ENCODE results near the gene PEX13.

PEX13 gene

DNA sequence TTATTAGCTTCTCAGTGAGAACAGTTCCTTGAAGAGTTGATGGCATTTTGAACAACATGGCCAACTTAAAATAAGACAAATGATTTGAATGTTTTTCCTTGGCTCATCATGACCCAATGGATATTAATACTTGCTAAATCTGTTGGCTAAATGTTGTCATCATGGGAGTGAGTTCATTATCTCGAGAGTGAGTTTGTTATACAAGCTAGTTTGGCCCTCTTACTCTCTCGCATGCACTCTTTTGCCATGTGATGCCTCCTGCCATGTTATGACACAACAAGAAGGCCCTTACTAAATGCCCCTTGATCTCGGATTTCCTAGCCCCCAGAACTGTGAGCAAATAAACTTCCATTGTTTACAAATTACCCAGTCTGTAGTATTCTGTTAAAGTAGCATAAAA, 25.3 kb downstream of the PEX13 start:
- no peak for DNase-seq (ENCODE audit: low read depth, low spot score)
- no peak overlapping the region for H3K4me3 ChIP-seq
- H3K9ac ChIP-seq (ENCODE audit: insufficient read length), result no peak overlapping the region
- TF ChIP-seq FOXP2 (optimal IDR thresholded peaks at IDR 0.05; ENCODE audit: control extremely low read depth, extremely low read length, insufficient read depth), result no peak
- no peak for TF ChIP-seq EZH2 (IDR thresholded peaks at IDR 0.05)
- no peak for TF ChIP-seq POLR2AphosphoS5 (IDR thresholded peaks at IDR 0.05; ENCODE audit: borderline replicate concordance, low read depth, low read length)
- H3K27ac ChIP-seq, result no peak overlapping the region
- H3K36me3 ChIP-seq (ENCODE audit: insufficient read depth, low read length), result peaks cover 27% of the 10 kb centered on the region
- no peaks in the 10 kb centered on the region for H3K9me3 ChIP-seq (ENCODE audit: low read depth, low read length)

DNA sequence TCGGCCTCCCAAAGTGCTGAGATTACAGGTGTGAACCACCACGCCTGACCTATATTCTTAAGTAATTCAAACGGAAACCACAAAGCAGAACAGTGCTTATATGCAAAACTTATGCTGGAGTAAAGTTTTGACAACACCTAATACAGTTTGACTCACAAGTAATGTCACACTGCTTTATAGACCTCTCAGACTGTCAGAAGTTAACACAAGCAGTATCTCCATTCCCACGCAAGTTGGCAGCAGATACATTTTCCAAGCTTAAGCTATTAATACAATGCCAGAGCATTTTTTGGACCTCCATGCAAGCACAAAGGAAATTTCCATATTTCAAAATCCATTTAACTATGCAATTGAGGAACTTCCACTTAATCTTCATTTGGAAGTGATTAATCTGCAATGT, 27.1 kb downstream of the PEX13 start:
- no peak overlapping the region for H3K4me3 ChIP-seq
- no peaks in the 10 kb centered on the region for H3K9me3 ChIP-seq (ENCODE audit: low read depth, low read length)
- no peak overlapping the region for H3K9ac ChIP-seq (ENCODE audit: insufficient read length)
- DNase-seq (ENCODE audit: low read depth, low spot score), result no peak
- no peak for TF ChIP-seq EZH2 (IDR thresholded peaks at IDR 0.05)
- TF ChIP-seq POLR2AphosphoS5 (IDR thresholded peaks at IDR 0.05; ENCODE audit: borderline replicate concordance, low read depth, low read length), result no peak
- no peak for TF ChIP-seq FOXP2 (optimal IDR thresholded peaks at IDR 0.05; ENCODE audit: control extremely low read depth, extremely low read length, insufficient read depth)
- no peak overlapping the region for H3K27ac ChIP-seq
- peaks cover 41% of the 10 kb centered on the region for H3K36me3 ChIP-seq (ENCODE audit: insufficient read depth, low read length)

DNA sequence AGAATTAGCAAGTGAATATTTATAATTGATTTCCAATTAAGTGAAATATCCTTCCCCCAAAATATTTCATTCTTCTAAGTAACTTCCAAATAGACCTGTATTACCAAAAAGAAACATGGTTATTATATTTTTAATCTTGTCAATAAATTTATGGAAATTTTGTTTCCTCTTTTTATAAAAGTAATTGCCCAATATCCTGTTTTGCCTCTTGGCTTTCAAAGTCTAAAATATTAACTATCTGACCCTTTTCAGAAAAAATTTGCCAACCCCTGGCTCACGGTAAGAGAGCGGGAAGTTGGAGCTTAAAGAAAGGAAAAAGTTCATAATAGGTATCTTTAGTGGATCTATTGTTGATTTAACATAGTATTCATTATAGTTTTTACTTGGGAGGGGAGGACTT, 27.7 kb downstream of the PEX13 start:
- no peaks in the 10 kb centered on the region for H3K9me3 ChIP-seq (ENCODE audit: low read depth, low read length)
- no peak for TF ChIP-seq POLR2AphosphoS5 (IDR thresholded peaks at IDR 0.05; ENCODE audit: borderline replicate concordance, low read depth, low read length)
- no peak for TF ChIP-seq EZH2 (IDR thresholded peaks at IDR 0.05)
- TF ChIP-seq FOXP2 (optimal IDR thresholded peaks at IDR 0.05; ENCODE audit: control extremely low read depth, extremely low read length, insufficient read depth), result no peak
- no peak overlapping the region for H3K4me3 ChIP-seq
- peak overlapping the region; percentile 8; the same call in 1 of the 2 replicates for H3K27ac ChIP-seq
- H3K36me3 ChIP-seq (ENCODE audit: insufficient read depth, low read length), result peaks cover 41% of the 10 kb centered on the region
- H3K9ac ChIP-seq (ENCODE audit: insufficient read length), result no peak overlapping the region
- DNase-seq (ENCODE audit: low read depth, low spot score), result no peak

DNA sequence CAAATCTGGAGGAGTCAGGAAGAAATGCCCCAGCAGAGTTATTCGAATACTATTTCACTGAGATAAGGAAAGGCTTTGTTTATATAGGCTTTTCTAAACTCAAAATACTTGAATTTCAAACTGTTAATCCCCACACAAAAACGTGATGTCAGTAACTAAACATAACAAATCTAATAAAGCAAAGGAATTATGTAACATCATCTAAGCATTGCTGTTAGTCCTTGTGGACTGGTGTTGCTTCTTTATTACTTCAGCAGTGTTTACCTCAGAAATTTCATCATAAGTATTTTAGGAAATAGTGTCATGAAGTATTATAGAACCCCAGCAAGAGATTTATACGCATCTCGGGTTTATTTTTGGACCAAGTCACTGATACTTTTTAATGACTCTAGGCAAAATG, 28.5 kb downstream of the PEX13 start:
- no peak for DNase-seq (ENCODE audit: low read depth, low spot score)

DNA sequence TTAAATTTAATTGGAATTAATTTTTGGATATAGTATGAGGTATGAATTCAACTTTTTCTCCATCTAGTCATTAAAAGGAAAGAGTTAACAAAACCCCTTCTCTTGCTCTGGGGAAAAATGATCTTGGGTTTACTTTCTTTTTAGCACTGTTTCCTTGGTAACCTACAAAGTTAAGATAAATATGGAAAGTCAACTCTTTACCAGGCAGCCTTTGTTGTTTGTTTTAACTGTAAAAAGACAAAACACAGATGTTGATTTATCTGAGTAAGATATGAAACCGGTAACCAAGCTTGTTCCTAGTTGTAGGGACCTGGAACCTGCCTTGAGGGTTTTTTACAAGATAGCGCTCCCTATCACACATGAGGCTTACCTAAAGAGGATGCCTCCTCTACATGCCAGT, 38.0 kb downstream of the PEX13 start:
- H3K27ac ChIP-seq, result no peak overlapping the region
- no peak for DNase-seq (ENCODE audit: low read depth, low spot score)
- H3K4me3 ChIP-seq, result no peak overlapping the region
- TF ChIP-seq FOXP2 (optimal IDR thresholded peaks at IDR 0.05; ENCODE audit: control extremely low read depth, extremely low read length, insufficient read depth), result no peak
- TF ChIP-seq POLR2AphosphoS5 (IDR thresholded peaks at IDR 0.05; ENCODE audit: borderline replicate concordance, low read depth, low read length), result no peak
- no peak for TF ChIP-seq EZH2 (IDR thresholded peaks at IDR 0.05)
- H3K9me3 ChIP-seq (ENCODE audit: low read depth, low read length), result no peaks in the 10 kb centered on the region
- H3K36me3 ChIP-seq (ENCODE audit: insufficient read depth, low read length), result 0 out of 2 replicates have a peak, but pooled peaks cover 8% of the 10 kb centered on the region
- H3K9ac ChIP-seq (ENCODE audit: insufficient read length), result no peak overlapping the region

More for the DNA sequence above, 28.5 kb downstream of the PEX13 start:
- Histone ChIP-seq H3K9me3 (ENCODE audit: low read depth, low read length) (no peaks in the 10 kb centered on the region), H3K27ac (no peak overlapping the region), H3K9ac (ENCODE audit: insufficient read length) (no peak overlapping the region), H3K4me3 (no peak overlapping the region), H3K36me3 (ENCODE audit: insufficient read depth, low read length) (peaks cover 41% of the 10 kb centered on the region)
- no peak for TF ChIP-seq FOXP2 (optimal IDR thresholded peaks at IDR 0.05; ENCODE audit: control extremely low read depth, extremely low read length, insufficient read depth)
- TF ChIP-seq EZH2 (IDR thresholded peaks at IDR 0.05), result no peak
- no peak for TF ChIP-seq POLR2AphosphoS5 (IDR thresholded peaks at IDR 0.05; ENCODE audit: borderline replicate concordance, low read depth, low read length)

DNA sequence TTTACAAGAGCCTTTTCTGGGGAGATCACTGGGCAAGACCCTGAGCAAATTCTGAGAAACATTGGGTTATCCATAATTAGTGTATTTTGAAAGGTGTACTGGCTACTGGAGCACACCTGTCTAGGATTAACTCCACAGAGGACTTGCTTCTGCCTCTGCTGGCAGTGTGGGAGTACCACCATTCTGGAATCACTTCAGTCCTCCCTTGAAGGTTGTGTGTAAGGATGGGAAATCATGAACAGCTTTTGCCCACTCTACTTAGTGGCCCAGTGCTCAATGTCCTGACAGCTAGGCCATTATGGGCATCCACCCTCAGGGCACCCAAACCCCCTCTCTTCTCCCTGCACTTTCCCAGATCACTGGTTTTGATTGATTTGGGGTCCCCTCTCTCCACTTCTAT, 40.0 kb downstream of the PEX13 start:
- Histone ChIP-seq H3K27ac (no peak overlapping the region), H3K9me3 (ENCODE audit: low read depth, low read length) (no peaks in the 10 kb centered on the region), H3K4me3 (no peak overlapping the region), H3K9ac (ENCODE audit: insufficient read length) (no peak overlapping the region), H3K36me3 (ENCODE audit: insufficient read depth, low read length) (0 out of 2 replicates have a peak, but pooled peaks cover 8% of the 10 kb centered on the region)
- TF ChIP-seq POLR2AphosphoS5 (IDR thresholded peaks at IDR 0.05; ENCODE audit: borderline replicate concordance, low read depth, low read length), result no peak
- TF ChIP-seq FOXP2 (optimal IDR thresholded peaks at IDR 0.05; ENCODE audit: control extremely low read depth, extremely low read length, insufficient read depth), result no peak
- no peak for TF ChIP-seq EZH2 (IDR thresholded peaks at IDR 0.05)
- DNase-seq (ENCODE audit: low read depth, low spot score), result no peak

DNA sequence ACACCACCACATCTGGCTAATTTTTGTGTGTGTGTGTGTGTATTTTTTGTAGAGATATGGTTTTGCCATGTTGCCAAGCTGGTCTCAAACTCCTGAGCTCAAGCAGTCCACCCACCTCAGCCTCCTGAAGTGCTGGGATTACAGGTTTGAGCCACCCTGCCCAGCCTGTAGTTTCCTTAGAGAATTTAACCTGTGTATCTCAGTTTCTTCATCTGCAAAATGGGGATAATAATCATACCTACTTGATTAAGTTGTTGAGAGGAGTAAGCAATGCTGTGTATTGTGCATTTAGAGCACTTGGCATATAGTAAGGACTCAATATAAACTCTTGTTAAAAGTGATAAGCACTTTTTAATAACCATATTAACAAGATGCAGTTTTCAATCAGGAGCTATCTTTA, 41.9 kb downstream of the PEX13 start:
- no peak for DNase-seq (ENCODE audit: low read depth, low spot score)
- 0 out of 2 replicates have a peak, but pooled peaks cover 3% of the 10 kb centered on the region for H3K36me3 ChIP-seq (ENCODE audit: insufficient read depth, low read length)
- no peak for TF ChIP-seq FOXP2 (optimal IDR thresholded peaks at IDR 0.05; ENCODE audit: control extremely low read depth, extremely low read length, insufficient read depth)
- no peak for TF ChIP-seq POLR2AphosphoS5 (IDR thresholded peaks at IDR 0.05; ENCODE audit: borderline replicate concordance, low read depth, low read length)
- TF ChIP-seq EZH2 (IDR thresholded peaks at IDR 0.05), result no peak
- H3K9me3 ChIP-seq (ENCODE audit: low read depth, low read length), result no peaks in the 10 kb centered on the region
- no peak overlapping the region for H3K9ac ChIP-seq (ENCODE audit: insufficient read length)
- H3K4me3 ChIP-seq, result no peak overlapping the region
- H3K27ac ChIP-seq, result no peak overlapping the region

DNA sequence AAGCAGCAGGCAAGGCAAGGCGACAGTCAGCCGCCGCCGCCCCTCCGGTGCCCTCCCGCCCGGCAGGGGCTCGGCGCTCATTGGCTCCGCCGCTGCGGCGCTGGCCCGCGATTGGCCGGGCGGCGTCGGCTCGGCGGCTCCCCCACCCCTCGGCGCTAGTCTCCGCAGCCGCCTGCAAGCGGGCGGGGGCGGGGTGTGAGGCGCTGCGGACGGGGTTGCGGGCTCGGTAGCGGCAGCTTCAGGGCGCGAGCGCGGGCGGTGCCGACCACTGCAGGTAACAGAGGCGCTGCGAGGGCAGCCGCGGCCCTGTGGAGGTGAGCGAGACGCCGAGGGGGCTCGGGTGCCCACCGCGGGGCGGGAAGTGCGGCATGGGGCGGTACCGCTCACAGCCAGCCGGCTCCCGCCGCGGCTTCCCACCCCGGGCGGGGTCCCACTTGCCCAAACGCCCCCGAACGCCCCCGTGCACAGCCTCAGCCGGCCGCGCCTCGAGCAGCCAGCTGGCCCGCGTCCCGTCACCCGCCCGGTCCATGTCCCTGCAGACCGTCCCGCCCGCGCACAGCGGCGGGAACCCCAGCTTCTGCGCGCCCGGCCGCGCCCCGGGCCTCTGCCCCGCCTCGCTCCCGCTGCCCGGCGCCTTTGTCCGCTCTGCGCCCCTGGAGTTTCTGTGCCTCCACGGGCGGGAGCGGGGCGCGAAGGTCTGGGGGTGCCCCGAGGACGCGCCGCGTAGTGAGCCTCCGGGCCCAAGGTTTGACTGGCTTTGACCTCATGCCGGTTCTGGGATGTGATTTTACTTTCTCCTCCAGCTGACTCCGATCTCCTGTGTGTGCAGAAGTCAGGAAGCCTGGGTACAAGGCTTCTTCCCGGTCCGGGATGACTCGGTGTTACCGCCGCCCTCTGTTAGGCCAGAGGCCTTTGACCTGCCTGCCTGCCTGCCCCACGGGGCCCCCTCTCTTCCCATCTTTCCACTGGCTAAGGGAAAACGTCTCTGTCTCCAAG, 48.5 kb downstream of the PEX13 start, which contains the start of gene SANBR:
TSS of gene SANBR (plus strand) at position 158 of the 996 bp plus-strand sequence. CDS start 4,480 bp downstream, outside the sequence.
- Histone ChIP-seq H3K4me3 (peak within 1 kb of the TSS; percentile 95), H3K27ac (no peak within 1 kb of the TSS), H3K9me3 (ENCODE audit: low read depth, low read length) (no peaks in the 10 kb centered on the region), H3K36me3 (ENCODE audit: insufficient read depth, low read length) (no peaks in the 10 kb centered on the region), H3K9ac (ENCODE audit: insufficient read length) (peak within 1 kb of the TSS; percentile 75)
- no peak for DNase-seq (ENCODE audit: low read depth, low spot score)
- peak; percentile 62; the same call in 1 of the 2 replicates for TF ChIP-seq POLR2AphosphoS5 (IDR thresholded peaks at IDR 0.05; ENCODE audit: borderline replicate concordance, low read depth, low read length)
- TF ChIP-seq FOXP2 (optimal IDR thresholded peaks at IDR 0.05; ENCODE audit: control extremely low read depth, extremely low read length, insufficient read depth), result no peak
